Hepatocyte (in vitro differentiated cells): ENCODE results near the gene IL10RA.

ENCODE experiments used
- EZH2phosphoT487 ChIP-seq: fragments of 200-600 bp; sonication (generic); IDR thresholded peaks from one replicate; pipeline ENCODE4 v1.6.1; 2018; ENCODE audit warnings: antibody characterized with exemption, mild to moderate bottlenecking, low read depth, moderate library complexity; ENCODE audit not compliant: unreplicated experiment, severe bottlenecking
- TF ChIP-seq, protein P1 (sequence below): fragments of 200-600 bp; sonication (generic); IDR thresholded peaks from 2 replicates; pipeline ENCODE4 v1.5.1; 2016; ENCODE audit warnings: antibody characterized with exemption, mild to moderate bottlenecking; ENCODE audit not compliant: poor library complexity

DNA sequence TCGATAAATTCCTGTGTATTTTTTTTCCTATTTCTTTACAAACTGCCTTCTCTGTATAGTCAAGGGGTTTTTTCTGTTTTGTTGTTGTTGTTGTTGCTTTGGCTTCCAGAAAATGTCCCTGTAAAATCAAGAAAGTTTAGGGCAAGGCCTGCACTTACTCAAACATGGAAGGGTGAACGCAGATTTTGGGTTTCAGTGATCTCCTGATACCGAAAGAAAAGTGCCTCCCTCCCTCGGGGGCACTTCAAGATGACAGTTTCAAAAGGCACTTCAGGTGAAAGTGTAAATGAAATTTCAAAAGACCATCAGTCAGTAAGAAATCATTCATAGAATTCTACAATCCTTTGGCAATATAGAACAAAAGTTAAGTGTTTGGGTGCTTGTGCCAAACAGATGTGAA is 47.2 kb downstream of the IL10RA start:
- TF ChIP-seq EZH2phosphoT487 = no peak
- TF ChIP-seq, protein P1, sequence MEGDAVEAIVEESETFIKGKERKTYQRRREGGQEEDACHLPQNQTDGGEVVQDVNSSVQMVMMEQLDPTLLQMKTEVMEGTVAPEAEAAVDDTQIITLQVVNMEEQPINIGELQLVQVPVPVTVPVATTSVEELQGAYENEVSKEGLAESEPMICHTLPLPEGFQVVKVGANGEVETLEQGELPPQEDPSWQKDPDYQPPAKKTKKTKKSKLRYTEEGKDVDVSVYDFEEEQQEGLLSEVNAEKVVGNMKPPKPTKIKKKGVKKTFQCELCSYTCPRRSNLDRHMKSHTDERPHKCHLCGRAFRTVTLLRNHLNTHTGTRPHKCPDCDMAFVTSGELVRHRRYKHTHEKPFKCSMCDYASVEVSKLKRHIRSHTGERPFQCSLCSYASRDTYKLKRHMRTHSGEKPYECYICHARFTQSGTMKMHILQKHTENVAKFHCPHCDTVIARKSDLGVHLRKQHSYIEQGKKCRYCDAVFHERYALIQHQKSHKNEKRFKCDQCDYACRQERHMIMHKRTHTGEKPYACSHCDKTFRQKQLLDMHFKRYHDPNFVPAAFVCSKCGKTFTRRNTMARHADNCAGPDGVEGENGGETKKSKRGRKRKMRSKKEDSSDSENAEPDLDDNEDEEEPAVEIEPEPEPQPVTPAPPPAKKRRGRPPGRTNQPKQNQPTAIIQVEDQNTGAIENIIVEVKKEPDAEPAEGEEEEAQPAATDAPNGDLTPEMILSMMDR = no peak
